Body of pancreas (tissue), 4 donors: ENCODE data around the gene RPL23. TPM values are rescaled to one million over a fixed set of nuclear protein-coding genes. Genes with fewer than 3 reads are reported as not detected.

Source experiments
- ATAC-seq: fragments of 150-250 bp; one replicate; pipeline ENCODE4 v1.9.1; 2016
- DNase-seq, 4 donors: peaks; one replicate each; pipeline ENCODE4 v3.0.0-alpha.2; 2019
- H3K27ac ChIP-seq, 4 donors: fragments of 200-600 bp; sonication (generic); 1 replicate in 3 of 4; 2 replicates in 1 of 4; pipeline versions ENCODE4 v1.5.1 to v1.6.1; 2016 to 2019; ENCODE audit warnings: mild to moderate bottlenecking in 1 of 4, mixed read lengths in 1 of 4, moderate library complexity in 1 of 4
- H3K27me3 ChIP-seq, 2 donors: fragments of 200-600 bp; sonication (generic); one replicate each; pipeline ENCODE4 v1.6.0; 2016; ENCODE audit warnings: mild to moderate bottlenecking in 1 of 2
- H3K36me3 ChIP-seq, 2 donors: fragments of 200-600 bp; sonication (generic); replicated peaks in 1 of 2; 2 replicates each; pipeline ENCODE4 v1.5.1; 2016; ENCODE audit warnings: low read depth in 2 of 2; ENCODE audit not compliant: insufficient read depth in 1 of 2
- H3K4me1 ChIP-seq: fragments of 200-600 bp; sonication (generic); one replicate; pipeline ENCODE4 v1.6.0; 2016
- H3K4me3 ChIP-seq, 2 donors: fragments of 200-600 bp; sonication (generic); 1 replicate in 1 of 2; 2 replicates in 1 of 2; pipeline ENCODE4 v1.5.1; 2016 to 2019
- H3K9me3 ChIP-seq, 3 donors: fragments of 200-600 bp; sonication (generic); 1 replicate in 2 of 3; 2 replicates in 1 of 3; pipeline ENCODE4 v1.5.1; 2016
- CTCF ChIP-seq, 7 experiments: fragments of 450-650 bp in 4 of 7; fragments of 200-600 bp in 3 of 7; sonication (generic) in 3 of 7; IDR thresholded peaks; one replicate each; pipeline ENCODE4 v1.5.1; 2016 to 2019; ENCODE audit warnings: antibody characterized with exemption in 7 of 7
- POLR2A ChIP-seq, 3 donors: fragments of 450-650 bp; IDR thresholded peaks; one replicate each; pipeline ENCODE4 v1.6.1; 2016; ENCODE audit warnings: antibody characterized with exemption in 3 of 3, mild to moderate bottlenecking in 2 of 3
- WGBS, 2 donors: methylation state at CpG; one replicate each; pipeline ENCODE4 v1.1.5; 2017; 5-methylcytosine and 5-hydroxymethylcytosine counted together
- intact Hi-C: fragments of 100-400 bp; cut with DNase I; formaldehyde crosslinking; loops from one replicate; pipeline ENCODE4 v1.15.1; 2023
- total RNA-seq, 2 donors: library from RNA; depleted of rRNA; stranded (reverse); fragments of >200 nt; gene quantifications; one replicate each; pipeline ENCODE4 v1.1.0, GENCODE V29; 2016

Gene RPL23
- total RNA-seq, 2 donors from 2014 or later: 693 to 755 TPM

- no peaks in the 10 kb centered on the region for H3K9me3 ChIP-seq
- ATAC-seq: peak; percentile 64
- TF ChIP-seq POLR2A (IDR thresholded peaks at IDR 0.05) (no peak), CTCF (IDR thresholded peaks at IDR 0.05) (peak in 4 of 7 experiments; percentile 21 to 40 (median 30))
- peaks cover 42% of the 10 kb centered on the region for H3K4me1 ChIP-seq
- DNase-seq: peak; percentile 93 to 95 (median 94)
- peak overlapping the region; percentile 67 to 75 for H3K4me3 ChIP-seq
- 3 to 5% methylated on average over 26 of the region's 26 CpGs for WGBS, 2 donors
- intact Hi-C loops: no loop called here
- H3K27me3 ChIP-seq: no peaks in the 10 kb centered on the region
- peak overlapping the region; percentile 91 to 96 (median 94) for H3K27ac ChIP-seq
- H3K36me3 ChIP-seq: no peaks in the 10 kb centered on the region
These were observed 15.4 kb upstream of the RPL23 start for GRCh38 chr17:38868817-38869525.

GRCh38 chr17:38867968-38868816 lies 14.7 kb upstream of the RPL23 start:
- H3K27me3 ChIP-seq: no peaks in the 10 kb centered on the region
- H3K36me3 ChIP-seq: no peaks in the 10 kb centered on the region
- peak; percentile 43 to 56 (median 52) for DNase-seq
- peaks cover 34% of the 10 kb centered on the region for H3K4me1 ChIP-seq
- 10 to 23% methylated on average over 25 of the region's 25 CpGs for WGBS, 2 donors
- intact Hi-C loops: no loop called here
- no peak overlapping the region for H3K4me3 ChIP-seq
- H3K9me3 ChIP-seq: no peaks in the 10 kb centered on the region
- TF ChIP-seq CTCF (IDR thresholded peaks at IDR 0.05) (no peak), POLR2A (IDR thresholded peaks at IDR 0.05) (no peak)
- peak overlapping the region; percentile 63 to 96 (median 92) for H3K27ac ChIP-seq
- ATAC-seq: no peak

- TF ChIP-seq CTCF (IDR thresholded peaks at IDR 0.05) (peak in 6 of 7 experiments; percentile 25 to 43 (median 32)), POLR2A (IDR thresholded peaks at IDR 0.05) (no peak)
- WGBS, 2 donors: 22 to 30% methylated on average over 31 of the region's 31 CpGs
- Histone ChIP-seq H3K4me3 (no peak overlapping the region), H3K27me3 (no peaks in the 10 kb centered on the region), H3K36me3 (no peaks in the 10 kb centered on the region), H3K27ac (peak overlapping the region; percentile 49 to 96 (median 92)), H3K4me1 (peaks cover 26% of the 10 kb centered on the region), H3K9me3 (no peaks in the 10 kb centered on the region)
- no peak for ATAC-seq
- peak; percentile 68 to 80 (median 74) for DNase-seq
- intact Hi-C loops: no loop called here
These were observed 13.9 kb upstream of the RPL23 start for GRCh38 chr17:38867179-38867967.

GRCh38 chr17:38864636-38865398 lies 11.3 kb upstream of the RPL23 start:
- H3K9me3 ChIP-seq: no peaks in the 10 kb centered on the region
- 63 to 65% methylated on average over 11 of the region's 11 CpGs for WGBS, 2 donors
- H3K27me3 ChIP-seq: no peaks in the 10 kb centered on the region
- intact Hi-C loops: no loop called here
- no peak for DNase-seq
- no peak for TF ChIP-seq POLR2A (IDR thresholded peaks at IDR 0.05)
- TF ChIP-seq CTCF (IDR thresholded peaks at IDR 0.05): no peak
- no peak overlapping the region for H3K27ac ChIP-seq
- H3K4me3 ChIP-seq: no peak overlapping the region
- H3K4me1 ChIP-seq: peaks cover 17% of the 10 kb centered on the region
- no peak for ATAC-seq
- no peaks in the 10 kb centered on the region for H3K36me3 ChIP-seq
